NT2/D1 (cell line): ENCODE data around the gene CRACDL.

ENCODE experiments used
- SUZ12 ChIP-seq: IDR thresholded peaks from 2 replicates; pipeline ENCODE4 v1.6.1; 2011; ENCODE audit not compliant: insufficient read length, insufficient read depth; ENCODE audit errors: extremely low read depth
- YY1 ChIP-seq: IDR thresholded peaks from 2 replicates; pipeline ENCODE4 v1.6.1; 2011; ENCODE audit not compliant: insufficient read length, insufficient read depth
- ZNF274 ChIP-seq: IDR thresholded peaks from 2 replicates; pipeline ENCODE4 v1.6.1; 2011; ENCODE audit warnings: mild to moderate bottlenecking, low read depth, low read length

DNA sequence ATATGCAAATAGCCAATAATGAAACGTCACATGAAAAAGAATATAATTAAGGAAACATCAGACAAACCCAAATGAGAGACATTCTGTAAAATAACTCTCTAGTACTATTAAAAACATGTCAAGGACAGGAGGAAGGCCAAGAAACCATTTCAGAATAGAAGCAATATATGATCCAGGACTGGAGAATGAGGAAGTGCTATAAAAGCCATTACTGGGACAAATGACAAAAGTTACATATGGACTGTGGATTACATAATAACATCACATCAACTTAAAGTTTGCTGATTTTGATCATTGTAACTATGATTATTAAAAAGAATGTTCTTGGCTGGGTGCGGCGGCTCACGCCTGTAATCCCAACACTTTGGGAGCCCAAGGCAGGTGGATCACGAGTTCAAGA, 81.3 kb downstream of the CRACDL start:
- TF ChIP-seq SUZ12: no peak
- no peak for TF ChIP-seq ZNF274
- TF ChIP-seq YY1: no peak
